H1 (cell line): ENCODE measurements around the gene SOX12. TPM values are rescaled to one million over a fixed set of nuclear protein-coding genes. Genes with fewer than 3 reads are reported as not detected.

Source experiments
- CTCF ChIA-PET: fragments of 300-600 bp; sonication (Branson Sonifier 250); formaldehyde crosslinking; loops from one replicate; lab custom pipeline; 2021; ENCODE audit not compliant: partially characterized antibody; lab: Charles Lee
- POLR2A ChIA-PET: fragments of 300-600 bp; sonication (Branson Sonifier 250); formaldehyde crosslinking; loops from one replicate; lab custom pipeline; 2021; ENCODE audit warnings: inconsistent platforms; ENCODE audit not compliant: partially characterized antibody; lab: Charles Lee
- DNase-seq, 2 experiments: peaks; one replicate each; pipeline versions ENCODE4 v3.0.0 to v3.0.0-alpha.2; 2010 to 2022; ENCODE audit warnings: low spot score in 2 of 2, low read depth in 1 of 2, mixed read lengths in 1 of 2
- FAIRE-seq: peaks from 2 replicates; lab custom pipeline; 2011; peaks lifted over from hg19 to GRCh38; lab: Jason Lieb, UNC
- H2AFZ ChIP-seq: 2 replicates; pipeline ENCODE4 v1.8.1; 2012; ENCODE audit warnings: low read length, inconsistent platforms
- H2AK5ac ChIP-seq: 2 replicates; pipeline ENCODE4 v1.6.1; 2013; ENCODE audit warnings: low read depth, low read length
- H2BK120ac ChIP-seq: replicated peaks from 2 replicates; pipeline ENCODE3; 2013; ENCODE audit warnings: low read depth, low read length, inconsistent platforms
- H2BK12ac ChIP-seq: 2 replicates; pipeline ENCODE4 v1.6.1; 2013; ENCODE audit warnings: low read depth, low read length
- H2BK15ac ChIP-seq: 2 replicates; pipeline ENCODE4 v1.6.1; 2013; ENCODE audit warnings: low read length
- H2BK20ac ChIP-seq: 2 replicates; pipeline ENCODE4 v1.6.1; 2013; ENCODE audit warnings: low read length
- H2BK5ac ChIP-seq: 2 replicates; pipeline ENCODE4 v1.6.1; 2013; ENCODE audit warnings: low read depth, low read length
- H3K14ac ChIP-seq: 2 replicates; pipeline ENCODE4 v1.6.1; 2013; ENCODE audit warnings: inconsistent platforms; ENCODE audit not compliant: insufficient read length
- H3K18ac ChIP-seq: 2 replicates; pipeline ENCODE4 v1.6.1; 2013; ENCODE audit warnings: low read length; ENCODE audit errors: extremely low read depth
- H3K23ac ChIP-seq: 2 replicates; pipeline ENCODE4 v1.6.1; 2013; ENCODE audit warnings: inconsistent platforms; ENCODE audit not compliant: insufficient read length
- H3K23me2 ChIP-seq: 2 replicates; pipeline ENCODE4 v1.6.1; 2013; ENCODE audit warnings: low read depth, low read length
- H3K27ac ChIP-seq: 2 replicates; pipeline ENCODE4 v1.6.1; 2011; ENCODE audit warnings: low read depth, low read length, inconsistent platforms
- H3K27me3 ChIP-seq, 4 experiments: replicated peaks in 1 of 4; 1 replicate in 1 of 4; 2 replicates in 3 of 4; pipeline versions ENCODE4 v1.6.1 to v1.8.1; 2011 to 2013; ENCODE audit warnings: low read length in 3 of 4, mild to moderate bottlenecking in 3 of 4, inconsistent platforms in 2 of 4, mixed read lengths in 2 of 4, moderate library complexity in 1 of 4; ENCODE audit not compliant: control insufficient read depth in 3 of 4, insufficient read depth in 3 of 4; ENCODE audit errors: extremely low read depth in 1 of 4
- H3K36me3 ChIP-seq, 4 experiments: 2 replicates each; pipeline versions ENCODE4 v1.6.1 to v1.8.1; 2011 to 2013; ENCODE audit warnings: mild to moderate bottlenecking in 4 of 4, low read length in 3 of 4, moderate library complexity in 2 of 4, control low read depth in 1 of 4, inconsistent platforms in 1 of 4; ENCODE audit not compliant: insufficient read depth in 4 of 4, control insufficient read depth in 2 of 4
- H3K4ac ChIP-seq: replicated peaks from 2 replicates; pipeline ENCODE3; 2013; ENCODE audit warnings: low read length, low read depth, mixed read lengths, inconsistent platforms; ENCODE audit not compliant: insufficient read length
- H3K4me1 ChIP-seq, 4 experiments: replicated peaks in 1 of 4; 1 replicate in 1 of 4; 2 replicates in 3 of 4; pipeline versions ENCODE4 v1.6.1 to v1.8.1; 2011 to 2013; ENCODE audit warnings: low read length in 3 of 4, inconsistent platforms in 2 of 4, mixed read lengths in 1 of 4; ENCODE audit not compliant: insufficient read depth in 4 of 4, control insufficient read depth in 3 of 4
- H3K4me2 ChIP-seq, 2 experiments: 2 replicates each; pipeline versions ENCODE4 v1.6.1 to v1.8.1; 2011 to 2013; ENCODE audit warnings: low read depth in 2 of 2, low read length in 2 of 2, control low read depth in 1 of 2, inconsistent platforms in 1 of 2, mild to moderate bottlenecking in 1 of 2; ENCODE audit not compliant: insufficient read depth in 1 of 2
- H3K4me3 ChIP-seq, 4 experiments: fragments of 200-600, 300-600 bp in 1 of 4; sonication (generic), shearing (Covaris generic), sonication (Bioruptor Twin) in 1 of 4; 2 replicates each; pipeline versions ENCODE4 v1.5.1 to v1.8.1; 2011 to 2016; ENCODE audit warnings: low read length in 4 of 4, low read depth in 3 of 4, control low read depth in 2 of 4, inconsistent platforms in 2 of 4, mild to moderate bottlenecking in 2 of 4, mixed read lengths in 1 of 4, moderate library complexity in 1 of 4; ENCODE audit not compliant: insufficient read depth in 2 of 4; ENCODE audit errors: extremely low read depth in 1 of 4
- H3K56ac ChIP-seq: replicated peaks from 2 replicates; pipeline ENCODE3; 2013; ENCODE audit warnings: low read depth, mild to moderate bottlenecking, mixed read lengths, low read length, inconsistent platforms; ENCODE audit not compliant: insufficient read length
- H3K79me1 ChIP-seq: 2 replicates; pipeline ENCODE4 v1.6.1; 2013; ENCODE audit warnings: low read depth, low read length, control low read depth
- H3K79me2 ChIP-seq, 2 experiments: 2 replicates each; pipeline versions ENCODE4 v1.6.1 to v1.8.1; 2012 to 2013; ENCODE audit warnings: low read length in 2 of 2, mild to moderate bottlenecking in 2 of 2, inconsistent platforms in 1 of 2; ENCODE audit not compliant: insufficient read depth in 2 of 2, control insufficient read depth in 1 of 2
- H3K9ac ChIP-seq, 4 experiments: replicated peaks in 1 of 4; 1 replicate in 1 of 4; 2 replicates in 3 of 4; pipeline versions ENCODE4 v1.6.1 to v1.8.1; 2011 to 2013; ENCODE audit warnings: low read depth in 3 of 4, low read length in 3 of 4, control low read depth in 2 of 4, mild to moderate bottlenecking in 2 of 4, moderate library complexity in 2 of 4, inconsistent platforms in 1 of 4; ENCODE audit errors: extremely low read depth in 1 of 4
- H3K9me3 ChIP-seq, 2 experiments: 2 replicates each; pipeline versions ENCODE4 v1.6.1 to v1.8.1; 2012 to 2013; ENCODE audit warnings: mild to moderate bottlenecking in 2 of 2, moderate library complexity in 2 of 2, control low read depth in 1 of 2, inconsistent platforms in 1 of 2, low read depth in 1 of 2, low read length in 1 of 2, mixed read lengths in 1 of 2; ENCODE audit not compliant: insufficient read depth in 2 of 2
- H4K20me1 ChIP-seq, 2 experiments: replicated peaks in 1 of 2; 2 replicates each; pipeline versions ENCODE3 to v1.8.1; 2011 to 2013; ENCODE audit warnings: inconsistent platforms in 2 of 2, low read length in 2 of 2, mild to moderate bottlenecking in 1 of 2; ENCODE audit not compliant: insufficient read depth in 2 of 2, control insufficient read depth in 1 of 2
- H4K5ac ChIP-seq: 2 replicates; pipeline ENCODE4 v1.6.1; 2013; ENCODE audit warnings: low read length, low read depth, mixed read lengths, inconsistent platforms; ENCODE audit not compliant: insufficient read length
- H4K8ac ChIP-seq: 2 replicates; pipeline ENCODE4 v1.8.0; 2013; ENCODE audit warnings: mild to moderate bottlenecking, moderate library complexity, low read length, inconsistent platforms; ENCODE audit not compliant: insufficient read depth; ENCODE audit errors: extremely low read depth
- H4K91ac ChIP-seq: replicated peaks from 2 replicates; pipeline ENCODE3; 2013; ENCODE audit warnings: low read length, mixed read lengths, inconsistent platforms; ENCODE audit not compliant: insufficient read length
- ASH2L ChIP-seq: fragments of 200-600, 300-600 bp; sonication (generic); IDR thresholded peaks from one replicate; pipeline ENCODE4 v1.7.1; 2017; ENCODE audit warnings: low read length
- BCL11A ChIP-seq, 2 experiments: IDR thresholded peaks; one replicate each; pipeline ENCODE4 v1.6.1; 2011; ENCODE audit warnings: low read depth in 2 of 2, low read length in 2 of 2, mild to moderate bottlenecking in 2 of 2
- CBX5 ChIP-seq: fragments of 300-800, 300-1000 bp; sonication (generic); IDR thresholded peaks from 2 replicates; pipeline ENCODE4 v1.7.1; 2016; ENCODE audit warnings: antibody characterized with exemption, low read length, low read depth
- CHD2 ChIP-seq: IDR thresholded peaks from 2 replicates; pipeline ENCODE4 v1.6.1; 2012; ENCODE audit warnings: low read length, improper control_type of control experiment
- EGR1 ChIP-seq: IDR thresholded peaks from 2 replicates; pipeline ENCODE4 v1.6.1; 2011; ENCODE audit warnings: low read depth, low read length, borderline replicate concordance
- KDM4A ChIP-seq: IDR thresholded peaks from one replicate; pipeline ENCODE4 v1.7.1; 2012; ENCODE audit warnings: low read depth, mild to moderate bottlenecking, moderate library complexity, low read length, inconsistent platforms; ENCODE audit not compliant: severe bottlenecking
- RBBP5 ChIP-seq: IDR thresholded peaks from 2 replicates; pipeline ENCODE4 v1.7.1; 2012; ENCODE audit warnings: low read depth, mild to moderate bottlenecking, inconsistent platforms, low read length, moderate library complexity, borderline replicate concordance
- RFX5 ChIP-seq: IDR thresholded peaks from 2 replicates; pipeline ENCODE4 v1.6.1; 2011; ENCODE audit warnings: low read depth, low read length, improper control_type of control experiment, borderline replicate concordance
- SUZ12 ChIP-seq: fragments of 200-600 bp; sonication (generic); IDR thresholded peaks from 2 replicates; pipeline ENCODE4 v1.6.1; 2012; ENCODE audit warnings: mild to moderate bottlenecking, inconsistent platforms, low read length, moderate library complexity, mixed read lengths
- WGBS, 2 experiments: shearing (Covaris generic) in 1 of 2; methylation state at CpG; one replicate each; pipeline versions ENCODE4 v1.1.6 to v1.1.7; 2013 to 2015; ENCODE audit warnings: low lambda C conversion rate in 2 of 2, mixed read lengths in 2 of 2, inconsistent platforms in 1 of 2, low coverage in 1 of 2, missing lambda C conversion rate in 1 of 2; ENCODE audit not compliant: insufficient replicate concordance in 2 of 2, insufficient coverage in 1 of 2, insufficient read length in 1 of 2; ENCODE audit errors: extremely low coverage in 1 of 2, missing lambda C conversion rate in 1 of 2; 5-methylcytosine and 5-hydroxymethylcytosine counted together
- polyA plus RNA-seq, 7 experiments: library from polyadenylated mRNA; depleted of rRNA in 3 of 7; stranded (reverse) in 5 of 7; unstranded in 2 of 7; fragments of >200 nt in 5 of 7; fragments of 200-250 nt in 2 of 7; gene quantifications; 1 replicate in 5 of 7; 2 replicates in 1 of 7; 4 replicates in 1 of 7; pipeline versions ENCODE4 v1.2.1 to v1.2.3, GENCODE V29; 2011 to 2013; ENCODE audit warnings: missing spikeins in 2 of 7, mixed read lengths in 2 of 7
- total RNA-seq: library from RNA; stranded (reverse); fragmentation: NEBNext Ultra II Directional; extraction: Animal tissue kit (Norgen Biotek cat#: 25700); gene quantifications from 2 replicates; pipeline ENCODE4 v1.2.1, GENCODE V29; 2021
- TF ChIP-seq, protein P1 (sequence below): IDR thresholded peaks from 2 replicates; pipeline ENCODE4 v1.6.1; 2012; ENCODE audit warnings: inconsistent platforms
- TF ChIP-seq, protein P2 (sequence below): IDR thresholded peaks from 2 replicates; pipeline ENCODE4 v1.6.1; 2011; ENCODE audit warnings: low read length, improper control_type of control experiment
- TF ChIP-seq, protein P3 (sequence below): IDR thresholded peaks from 2 replicates; pipeline ENCODE4 v1.6.1; 2011; ENCODE audit warnings: low read depth, mild to moderate bottlenecking, low read length; ENCODE audit not compliant: insufficient read depth

The SOX12 gene
- total and polyA plus RNA-seq, 2 of the 8 experiments (the other 6 are each of a cell fraction or from before 2014, with no cell fraction given), result 6.4 to 63.0 TPM

DNA sequence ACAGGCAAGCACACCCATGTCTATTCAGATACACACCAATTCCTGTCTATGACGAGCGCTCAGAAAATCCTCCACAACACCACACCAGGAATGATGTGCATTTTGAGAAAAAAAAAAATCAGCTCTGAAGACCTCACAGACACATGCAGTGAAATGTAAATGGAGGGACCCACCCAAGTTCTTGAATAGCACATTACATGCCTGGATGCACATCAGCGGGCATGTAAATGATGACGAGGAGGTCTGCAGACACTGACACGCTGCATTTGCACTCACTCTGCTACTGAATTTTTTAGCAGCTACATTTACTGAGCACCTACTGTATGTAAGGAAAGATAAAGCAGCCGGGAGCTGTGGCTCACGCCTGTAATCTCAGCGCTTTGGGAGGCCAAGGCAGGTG, 36.2 kb downstream of the SOX12 start:
- no peaks in the 10 kb centered on the region for H3K79me2 ChIP-seq
- H4K5ac ChIP-seq, result no peak overlapping the region
- H3K9ac ChIP-seq, result no peak overlapping the region
- no peak overlapping the region for H3K4ac ChIP-seq
- no peak overlapping the region for H2AFZ ChIP-seq
- H3K56ac ChIP-seq, result no peak overlapping the region
- no peak overlapping the region for H2BK12ac ChIP-seq
- no peak overlapping the region for H2AK5ac ChIP-seq
- CTCF ChIA-PET, result interaction anchor here (0.6 to 4.1 kb wide), 13 partner anchors 7 to 283 kb away, joined by 3 to 20 read pairs (median 5); no protein-coding TSS in a partner anchor
- no peaks in the 10 kb centered on the region; a peak in 2 of 7 replicates for H3K4me1 ChIP-seq
- H3K27me3 ChIP-seq, result no peaks in the 10 kb centered on the region
- H3K4me3 ChIP-seq, result no peak overlapping the region
- H3K23ac ChIP-seq, result no peak overlapping the region
- H3K23me2 ChIP-seq, result no peaks in the 10 kb centered on the region
- H3K18ac ChIP-seq, result no peak overlapping the region
- DNase-seq (no peak), FAIRE-seq (no peak)
- H2BK120ac ChIP-seq, result no peak overlapping the region
- H4K91ac ChIP-seq, result no peak overlapping the region
- H3K27ac ChIP-seq, result no peak overlapping the region
- H2BK15ac ChIP-seq, result no peak overlapping the region
- H4K20me1 ChIP-seq, result no peaks in the 10 kb centered on the region
- no peak overlapping the region for H2BK5ac ChIP-seq
- no peak overlapping the region for H3K14ac ChIP-seq
- no peak overlapping the region for H2BK20ac ChIP-seq
- no peak overlapping the region for H4K8ac ChIP-seq
- H3K79me1 ChIP-seq, result no peaks in the 10 kb centered on the region
- no peak overlapping the region for H3K4me2 ChIP-seq
- POLR2A ChIA-PET, result interaction anchor here (1.0 to 14.7 kb wide), 7 partner anchors 11 to 111 kb away, joined by 3 to 172 read pairs (median 4); partner anchors contain the start of genes NRSN2, TBC1D20 and TRIB3
- 85% methylated on average over 8 of the region's 8 CpGs; no CpG with 5 or more reads in 1 of the 2 experiments for WGBS, 2 experiments
- H3K36me3 ChIP-seq, result no peaks in the 10 kb centered on the region
- H3K9me3 ChIP-seq, result no peaks in the 10 kb centered on the region
- TF ChIP-seq, protein P1, sequence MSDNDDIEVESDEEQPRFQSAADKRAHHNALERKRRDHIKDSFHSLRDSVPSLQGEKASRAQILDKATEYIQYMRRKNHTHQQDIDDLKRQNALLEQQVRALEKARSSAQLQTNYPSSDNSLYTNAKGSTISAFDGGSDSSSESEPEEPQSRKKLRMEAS, result no peak
- TF ChIP-seq RBBP5 (no peak), RFX5 (no peak), SUZ12 (no peak), EGR1 (no peak), CBX5 (no peak), BCL11A (IDR thresholded peaks at IDR 0.05; ENCODE audit: low read depth in 2 of 2, low read length in 2 of 2) (no peak), ASH2L (no peak), KDM4A (no peak), CHD2 (no peak)
- TF ChIP-seq, protein P2, sequence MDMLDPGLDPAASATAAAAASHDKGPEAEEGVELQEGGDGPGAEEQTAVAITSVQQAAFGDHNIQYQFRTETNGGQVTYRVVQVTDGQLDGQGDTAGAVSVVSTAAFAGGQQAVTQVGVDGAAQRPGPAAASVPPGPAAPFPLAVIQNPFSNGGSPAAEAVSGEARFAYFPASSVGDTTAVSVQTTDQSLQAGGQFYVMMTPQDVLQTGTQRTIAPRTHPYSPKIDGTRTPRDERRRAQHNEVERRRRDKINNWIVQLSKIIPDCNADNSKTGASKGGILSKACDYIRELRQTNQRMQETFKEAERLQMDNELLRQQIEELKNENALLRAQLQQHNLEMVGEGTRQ, result no peak
- TF ChIP-seq, protein P3, sequence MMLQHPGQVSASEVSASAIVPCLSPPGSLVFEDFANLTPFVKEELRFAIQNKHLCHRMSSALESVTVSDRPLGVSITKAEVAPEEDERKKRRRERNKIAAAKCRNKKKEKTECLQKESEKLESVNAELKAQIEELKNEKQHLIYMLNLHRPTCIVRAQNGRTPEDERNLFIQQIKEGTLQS, result no peak
